Spleen (tissue), 7 donors: ENCODE data around the gene GGT1.
"Not testable (repeated sequence)": the region's sequence is repeated elsewhere in the genome, so short reads cannot be mapped to it uniquely, and the experiment has no call there.

Experiments
- CTCF ChIP-seq, 11 experiments: fragments of 200-600 bp in 7 of 11; fragments of 450-650 bp in 4 of 11; sonication (generic) in 4 of 11; IDR thresholded peaks in 8 of 11; conservative IDR thresholded peaks in 3 of 11; 1 replicate in 7 of 11; 2 replicates in 4 of 11; pipeline versions ENCODE4 v1.4.0 to v1.8.0; 2016 to 2021; ENCODE audit warnings: antibody characterized with exemption in 11 of 11, inconsistent platforms in 4 of 11, mild to moderate bottlenecking in 1 of 11
- POLR2A ChIP-seq, 3 donors: fragments of 450-650 bp; IDR thresholded peaks; one replicate each; pipeline ENCODE4 v1.5.1; 2017; ENCODE audit warnings: antibody characterized with exemption in 3 of 3, mild to moderate bottlenecking in 1 of 3
- donor health status: DM: no; HTN: no; CAD: no; lungs with moderate emphysema.
- donor health status: DM: no; HTN: no; CAD: no.
- donor health status: DM: no; HTN: no; CAD: no.

GRCh38 chr22:24602847-24603769, at the start of gene GGT1:
- TF ChIP-seq CTCF (IDR thresholded peaks at IDR 0.05 in 8 of 11, conservative IDR thresholded peaks at IDR 0.05 in 3 of 11); POLR2A (IDR thresholded peaks at IDR 0.05): not testable (repeated sequence)
